GM12872 (cell line): ENCODE results near the gene LENG1.

ENCODE experiments used
- TF ChIP-seq, protein P1 (sequence below): IDR thresholded peaks from 3 replicates; pipeline ENCODE4 v1.5.1; 2011; ENCODE audit warnings: low read depth, mild to moderate bottlenecking, low read length, moderate library complexity; ENCODE audit not compliant: insufficient read depth

Gene LENG1

DNA sequence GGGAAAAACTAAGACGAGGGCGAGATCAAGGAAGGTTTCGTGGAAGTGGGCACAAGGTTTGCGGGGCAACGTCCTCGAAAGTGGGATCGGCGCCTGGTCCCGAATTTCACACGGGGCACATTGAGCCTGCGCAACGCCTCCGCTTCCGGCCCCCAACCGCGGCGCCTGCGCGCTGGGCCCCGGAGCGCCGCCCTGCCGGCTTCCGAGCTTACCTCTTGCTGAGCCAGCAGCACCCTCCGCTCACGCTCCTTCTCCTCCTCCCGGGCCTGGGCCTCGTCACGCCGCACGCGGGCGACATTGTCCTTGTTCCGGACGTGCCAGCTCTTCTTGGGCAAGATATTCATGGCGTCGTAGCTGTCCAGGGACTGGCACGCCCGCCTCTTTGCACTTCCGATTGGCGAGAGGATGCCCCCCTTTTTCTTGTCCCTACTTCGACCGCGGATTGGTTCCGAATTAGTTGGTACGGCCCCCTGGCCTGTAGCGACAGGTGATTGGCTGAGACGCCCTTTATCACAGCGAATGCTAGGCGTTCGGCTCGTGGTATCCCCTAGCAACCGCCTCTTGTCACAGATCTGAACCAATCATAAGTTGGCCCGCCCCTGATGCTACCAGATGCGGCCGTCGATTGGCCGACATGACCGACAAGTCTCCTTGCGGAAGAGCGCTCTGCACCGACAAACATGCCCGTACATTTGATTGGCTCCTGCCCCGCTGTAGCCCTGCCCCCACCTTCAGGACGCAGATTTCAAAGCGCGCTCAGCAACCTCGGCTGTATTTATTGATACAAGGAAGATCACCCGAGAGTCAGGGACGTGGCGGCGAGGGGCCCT, at the start of gene LENG1:
LENG1 (minus strand) TSS at position 370 of the 830 bp plus-strand sequence; CDS start at position 344, 26 bp downstream.
- TF ChIP-seq, protein P1, sequence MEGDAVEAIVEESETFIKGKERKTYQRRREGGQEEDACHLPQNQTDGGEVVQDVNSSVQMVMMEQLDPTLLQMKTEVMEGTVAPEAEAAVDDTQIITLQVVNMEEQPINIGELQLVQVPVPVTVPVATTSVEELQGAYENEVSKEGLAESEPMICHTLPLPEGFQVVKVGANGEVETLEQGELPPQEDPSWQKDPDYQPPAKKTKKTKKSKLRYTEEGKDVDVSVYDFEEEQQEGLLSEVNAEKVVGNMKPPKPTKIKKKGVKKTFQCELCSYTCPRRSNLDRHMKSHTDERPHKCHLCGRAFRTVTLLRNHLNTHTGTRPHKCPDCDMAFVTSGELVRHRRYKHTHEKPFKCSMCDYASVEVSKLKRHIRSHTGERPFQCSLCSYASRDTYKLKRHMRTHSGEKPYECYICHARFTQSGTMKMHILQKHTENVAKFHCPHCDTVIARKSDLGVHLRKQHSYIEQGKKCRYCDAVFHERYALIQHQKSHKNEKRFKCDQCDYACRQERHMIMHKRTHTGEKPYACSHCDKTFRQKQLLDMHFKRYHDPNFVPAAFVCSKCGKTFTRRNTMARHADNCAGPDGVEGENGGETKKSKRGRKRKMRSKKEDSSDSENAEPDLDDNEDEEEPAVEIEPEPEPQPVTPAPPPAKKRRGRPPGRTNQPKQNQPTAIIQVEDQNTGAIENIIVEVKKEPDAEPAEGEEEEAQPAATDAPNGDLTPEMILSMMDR = no peak

DNA sequence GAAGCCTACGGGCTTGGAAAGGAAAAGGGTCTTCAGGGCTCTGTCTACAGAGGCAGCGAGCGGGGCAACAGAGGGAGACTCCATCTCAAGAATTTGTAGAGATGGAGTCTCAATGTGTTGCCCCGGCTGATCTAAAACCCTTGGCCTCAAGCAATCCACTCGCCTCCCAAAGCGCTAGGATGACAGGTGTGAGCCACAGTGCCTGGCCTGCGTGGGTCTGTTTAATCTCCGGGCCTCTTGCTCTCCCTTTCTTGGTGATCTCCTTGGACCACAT, 49.2 kb upstream of the LENG1 start:
- TF ChIP-seq, protein P1 = no peak

DNA sequence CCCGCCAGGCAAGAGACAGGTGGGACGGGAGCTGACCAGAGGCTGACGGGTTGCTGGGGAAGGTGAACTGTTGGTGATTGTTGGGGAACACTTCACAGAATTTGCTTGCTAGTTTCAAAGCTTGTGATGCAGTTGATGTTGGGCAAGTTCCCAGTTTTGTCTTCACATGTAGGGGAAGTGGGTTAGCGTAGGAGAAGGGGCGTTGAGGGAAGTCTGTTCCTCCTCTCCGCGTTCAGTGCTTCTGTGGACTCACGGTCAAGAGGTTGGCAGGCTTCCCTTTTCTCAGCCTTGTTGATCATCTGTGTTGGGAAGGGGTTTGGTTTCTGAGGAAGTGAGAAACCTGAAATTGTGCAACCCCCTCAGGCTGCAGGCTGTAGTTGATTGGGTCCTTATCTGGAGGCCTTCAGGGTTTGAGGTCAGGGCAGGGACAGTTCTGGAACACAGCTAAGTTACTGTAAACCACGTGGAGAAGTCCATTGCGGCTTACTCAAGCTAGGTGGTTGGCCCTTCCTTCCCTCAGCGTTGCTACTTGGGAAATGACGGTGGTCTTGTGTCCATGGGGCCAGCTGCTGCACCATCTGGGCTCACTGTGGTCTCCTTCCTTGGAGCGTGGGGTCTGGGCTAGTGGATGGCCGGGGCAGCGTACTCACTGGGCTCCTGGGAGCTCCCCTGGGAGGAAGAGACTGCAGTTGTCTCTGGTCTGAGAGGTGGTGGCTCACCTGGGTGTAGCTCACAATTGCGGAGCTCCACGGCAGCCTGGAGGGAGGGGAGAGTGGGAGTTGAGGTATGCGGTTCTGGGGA, 48.7 kb upstream of the LENG1 start:
- TF ChIP-seq, protein P1 = no peak

DNA sequence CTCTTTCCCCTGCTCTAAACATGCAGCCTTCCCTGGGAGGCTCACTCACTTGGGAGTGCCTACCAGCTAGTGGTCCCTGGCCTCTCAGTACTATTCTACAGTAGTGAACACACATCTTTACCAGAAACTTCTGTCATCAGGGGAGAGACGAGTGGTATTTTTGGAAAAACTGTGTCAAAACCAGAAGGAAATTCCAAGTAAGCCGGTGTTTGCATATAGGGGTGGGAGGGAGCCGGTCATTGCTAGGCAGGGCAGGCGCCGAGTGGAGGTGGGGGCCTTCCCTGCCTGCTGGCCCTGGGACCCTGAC, 48.1 kb upstream of the LENG1 start:
- TF ChIP-seq, protein P1 = no peak

DNA sequence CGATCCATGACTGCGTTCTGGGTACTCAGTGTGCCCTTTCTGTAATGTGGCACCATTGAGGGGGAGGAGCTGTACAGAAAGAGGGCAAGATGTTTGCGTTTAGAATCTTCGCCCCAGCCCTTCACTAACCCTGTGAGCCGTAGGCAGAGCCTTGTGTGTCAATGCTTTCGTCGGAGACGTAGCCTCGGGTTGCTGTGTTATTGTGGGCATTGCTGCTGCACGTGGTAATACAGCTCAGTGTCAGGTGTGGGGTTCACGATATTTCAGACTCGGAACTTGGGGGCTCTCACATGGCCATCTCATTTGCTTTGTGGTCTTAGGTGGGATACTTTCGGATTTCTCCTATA, 47.3 kb upstream of the LENG1 start:
- TF ChIP-seq, protein P1 = no peak

DNA sequence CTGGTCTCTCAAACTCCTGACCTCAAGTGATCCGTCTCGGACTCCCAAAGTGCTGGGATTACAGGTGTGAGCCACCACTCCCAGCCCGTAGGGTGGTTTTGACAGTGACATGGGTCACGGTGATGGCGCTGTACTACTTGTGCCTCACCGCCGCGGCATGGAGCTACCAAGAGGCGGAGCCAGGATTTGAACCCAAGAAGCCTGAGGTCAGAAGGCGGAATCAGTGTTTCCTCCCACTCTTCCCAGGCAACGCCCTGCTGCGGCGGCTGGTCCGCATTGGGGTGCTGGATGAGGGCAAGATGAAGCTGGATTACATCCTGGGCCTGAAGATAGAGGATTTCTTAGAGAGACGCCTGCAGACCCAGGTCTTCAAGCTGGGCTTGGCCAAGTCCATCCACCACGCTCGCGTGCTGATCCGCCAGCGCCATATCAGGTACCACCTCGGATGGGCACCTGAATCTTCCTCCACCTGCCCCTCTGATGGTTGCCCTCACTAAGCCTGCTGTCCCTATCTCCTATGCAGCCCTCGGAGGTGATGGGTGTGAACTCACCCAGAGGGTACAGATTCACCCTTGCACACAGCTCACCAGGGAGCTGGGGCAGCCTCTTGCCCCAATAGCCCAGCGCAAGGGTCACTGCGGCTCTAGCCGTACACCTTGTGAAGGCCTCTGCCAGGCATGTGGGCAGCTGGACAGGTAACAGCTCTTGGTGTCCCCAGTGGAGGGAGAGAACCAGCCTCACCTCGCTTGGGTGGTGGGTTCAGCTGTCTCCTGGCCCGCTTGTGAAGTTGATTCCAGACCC, 46.7 kb upstream of the LENG1 start:
- TF ChIP-seq, protein P1 = no peak

DNA sequence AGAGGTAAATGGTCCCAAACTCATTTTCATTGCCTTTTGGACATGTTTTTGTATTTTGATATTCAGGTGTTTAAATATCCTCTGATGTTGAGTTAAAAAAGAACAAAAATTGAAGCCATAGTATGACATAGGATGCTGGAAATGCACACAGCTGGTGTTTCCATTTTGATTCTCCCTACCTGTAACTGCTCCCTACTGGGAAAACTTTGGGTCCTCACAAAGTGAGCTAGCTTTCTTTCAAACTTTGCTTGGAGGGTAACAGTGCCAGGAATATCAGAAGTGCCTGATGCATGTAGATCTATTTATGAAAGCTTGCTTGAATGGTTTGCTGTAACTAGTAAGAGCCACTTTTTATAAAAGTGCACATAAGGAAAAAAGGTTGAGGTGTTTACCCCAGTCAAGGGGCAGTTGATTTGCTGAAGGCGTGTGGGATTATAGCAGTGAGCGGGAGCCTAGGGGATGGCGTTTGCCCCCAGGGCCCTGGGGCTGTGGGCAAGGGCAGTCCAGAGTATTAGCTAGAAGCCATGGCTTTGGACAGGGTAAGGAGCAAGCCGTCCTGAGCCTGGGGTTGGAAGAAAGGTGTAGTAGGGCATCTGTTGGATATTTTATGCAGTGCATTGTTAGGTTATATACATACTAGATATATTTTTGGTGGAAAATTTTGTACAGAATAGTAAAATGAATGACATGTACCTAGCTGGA, 45.4 kb upstream of the LENG1 start:
- TF ChIP-seq, protein P1 = no peak
